ENCODE results near the gene EFNB2. TPM values are rescaled to one million over a fixed set of nuclear protein-coding genes. Genes with fewer than 3 reads are reported as not detected.

Gene EFNB2
- total RNA-seq, 1 donor from 2014 or later: 14.6 TPM

DNA sequence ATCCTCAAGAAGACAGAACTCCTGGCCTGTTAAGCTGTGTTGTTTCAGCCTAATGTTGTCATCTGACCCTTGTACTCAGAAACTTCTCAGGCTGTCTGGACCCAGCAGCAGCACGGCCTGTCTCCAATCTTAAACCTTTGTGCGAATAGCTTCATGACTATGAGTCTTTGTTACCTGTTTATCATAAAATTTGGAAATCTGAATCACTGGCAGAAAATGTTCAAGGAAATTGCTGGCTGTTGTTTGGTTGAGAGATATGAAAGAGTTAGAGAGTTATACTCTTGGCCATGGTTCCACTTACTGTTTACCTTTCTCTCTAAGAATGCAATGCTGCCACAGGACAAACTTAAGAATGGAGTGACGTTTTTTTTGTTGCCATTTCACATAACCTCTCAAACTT, 59.6 kb downstream of the EFNB2 start:
- no peaks in the 10 kb centered on the region for H3K36me3 ChIP-seq (ENCODE audit: control insufficient read depth in 3 of 3, insufficient read depth in 3 of 3, low read length in 3 of 3)
- H3K4me3 ChIP-seq (ENCODE audit: low read length in 3 of 3): no peak overlapping the region
- H3K27me3 ChIP-seq (ENCODE audit: control insufficient read depth in 3 of 3, insufficient read depth in 3 of 3, low read length in 3 of 3): peaks cover 0 to 3% (median 0%) of the 10 kb centered on the region in 3 donors
- no peaks in the 10 kb centered on the region for H3K9me3 ChIP-seq (ENCODE audit: control insufficient read depth in 3 of 3, low read length in 3 of 3)
- no peak overlapping the region for H3K9ac ChIP-seq (ENCODE audit: low read depth in 1 of 3, low read length in 3 of 3)
- no peak overlapping the region for H3K27ac ChIP-seq (ENCODE audit: low read depth, low read length)
- peaks cover 0 to 2% (median 0%) of the 10 kb centered on the region in 3 donors for H3K4me1 ChIP-seq (ENCODE audit: control insufficient read depth in 3 of 3, insufficient read depth in 3 of 3, low read length in 3 of 3)

DNA sequence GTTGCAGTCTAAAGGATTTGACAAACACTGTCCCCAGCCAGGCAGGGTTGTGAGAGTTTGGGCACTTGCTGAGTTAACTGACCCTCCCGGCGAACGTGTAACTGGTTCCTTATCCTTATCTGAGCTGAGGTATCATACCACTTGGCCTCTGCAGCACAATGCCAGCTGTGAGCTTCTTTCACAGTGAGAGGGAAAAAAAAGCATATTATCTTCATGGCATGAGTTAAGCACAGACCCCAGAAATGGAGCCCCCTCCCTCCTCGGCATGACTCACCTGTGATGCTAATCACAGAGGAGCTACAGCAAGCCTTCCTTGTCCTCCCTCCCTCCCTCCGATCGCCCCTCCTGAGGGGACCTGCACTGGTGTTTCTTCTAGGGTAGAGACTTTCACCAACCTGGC, 60.5 kb downstream of the EFNB2 start:
- Histone ChIP-seq H3K27ac (ENCODE audit: low read depth, low read length) (no peak overlapping the region), H3K4me3 (ENCODE audit: low read length in 3 of 3) (no peak overlapping the region), H3K27me3 (ENCODE audit: control insufficient read depth in 3 of 3, insufficient read depth in 3 of 3, low read length in 3 of 3) (peaks cover 0 to 3% (median 0%) of the 10 kb centered on the region in 3 donors), H3K36me3 (ENCODE audit: control insufficient read depth in 3 of 3, insufficient read depth in 3 of 3, low read length in 3 of 3) (no peaks in the 10 kb centered on the region), H3K9me3 (ENCODE audit: control insufficient read depth in 3 of 3, low read length in 3 of 3) (no peaks in the 10 kb centered on the region), H3K4me1 (ENCODE audit: control insufficient read depth in 3 of 3, insufficient read depth in 3 of 3, low read length in 3 of 3) (peaks cover 0 to 2% (median 0%) of the 10 kb centered on the region in 3 donors), H3K9ac (ENCODE audit: low read depth in 1 of 3, low read length in 3 of 3) (no peak overlapping the region)

DNA sequence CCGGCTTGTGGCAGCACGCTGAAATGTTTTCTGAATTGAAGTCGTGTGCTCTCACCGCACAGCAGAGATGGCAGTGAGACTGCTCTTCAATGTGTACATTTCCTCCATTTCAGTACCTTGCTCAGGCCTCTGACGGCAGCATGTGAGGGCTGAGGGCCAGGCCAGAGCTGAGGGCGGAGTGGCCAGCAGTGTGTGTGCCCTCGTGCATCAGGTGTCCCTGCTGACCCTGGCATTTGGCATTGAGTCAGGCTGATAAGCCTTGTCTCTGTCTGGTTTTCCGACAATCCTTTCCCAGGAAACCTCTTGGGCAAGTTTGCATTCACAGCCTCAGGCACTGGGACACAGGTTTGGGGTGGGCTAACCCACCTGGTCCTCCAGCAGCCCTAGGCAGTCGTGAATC, 62.3 kb downstream of the EFNB2 start:
- Histone ChIP-seq H3K27ac (ENCODE audit: low read depth, low read length) (no peak overlapping the region), H3K9ac (ENCODE audit: low read depth in 1 of 3, low read length in 3 of 3) (no peak overlapping the region), H3K27me3 (ENCODE audit: control insufficient read depth in 3 of 3, insufficient read depth in 3 of 3, low read length in 3 of 3) (peaks cover 0 to 3% (median 0%) of the 10 kb centered on the region in 3 donors), H3K9me3 (ENCODE audit: control insufficient read depth in 3 of 3, low read length in 3 of 3) (no peaks in the 10 kb centered on the region), H3K4me3 (ENCODE audit: low read length in 3 of 3) (no peak overlapping the region), H3K36me3 (ENCODE audit: control insufficient read depth in 3 of 3, insufficient read depth in 3 of 3, low read length in 3 of 3) (no peaks in the 10 kb centered on the region), H3K4me1 (ENCODE audit: control insufficient read depth in 3 of 3, insufficient read depth in 3 of 3, low read length in 3 of 3) (peaks cover 0 to 3% (median 2%) of the 10 kb centered on the region in 3 donors)

DNA sequence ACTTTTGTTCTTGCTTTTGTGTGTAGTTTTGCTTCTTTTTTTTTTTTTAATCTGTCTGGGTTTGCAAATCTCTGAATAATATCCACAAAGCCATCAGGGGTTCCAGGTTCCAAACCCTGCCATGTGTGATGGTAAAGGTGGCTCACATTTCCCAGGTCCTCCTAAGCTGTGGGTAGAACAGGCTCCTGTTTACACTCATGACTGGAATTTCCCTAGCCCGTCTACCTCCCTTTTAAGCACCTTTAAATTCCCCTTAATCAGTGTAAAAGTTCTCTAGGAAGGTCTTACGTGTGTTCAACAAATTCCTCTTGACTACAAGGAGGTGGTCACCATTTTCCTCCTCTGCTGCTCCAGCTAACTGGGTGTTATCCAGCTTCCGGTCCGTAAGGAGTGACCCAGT, 62.8 kb downstream of the EFNB2 start:
- H3K4me3 ChIP-seq (ENCODE audit: low read length in 3 of 3): no peak overlapping the region

DNA sequence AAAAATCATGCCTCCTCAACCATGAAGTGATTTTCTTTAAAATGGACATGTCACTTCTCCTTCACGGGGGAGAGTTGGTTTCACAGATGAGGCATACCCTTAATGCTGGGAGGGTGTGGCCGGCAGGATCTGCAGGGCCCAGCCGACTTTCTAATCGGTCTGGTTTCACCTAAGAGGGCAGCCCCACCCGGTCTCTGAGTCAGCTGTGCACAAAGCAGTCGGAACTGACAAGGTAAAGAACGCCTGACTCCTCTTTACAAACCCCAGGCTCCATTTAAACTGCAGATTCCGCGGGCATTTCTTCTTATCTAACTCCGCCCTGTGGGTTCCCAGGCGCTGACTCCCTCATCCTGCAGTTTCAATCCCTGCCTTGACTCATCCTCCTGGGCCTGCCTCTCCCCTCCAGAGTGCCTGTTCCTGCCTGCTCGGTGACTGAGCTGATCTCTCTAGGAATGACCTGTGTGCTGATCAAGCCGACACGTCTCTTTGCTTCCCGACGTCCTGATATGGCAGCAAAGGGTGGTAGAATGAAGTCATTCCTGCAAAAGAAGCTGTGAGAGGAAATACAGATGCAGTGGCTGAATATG, 63.4 kb downstream of the EFNB2 start:
- Histone ChIP-seq H3K27me3 (ENCODE audit: control insufficient read depth in 3 of 3, insufficient read depth in 3 of 3, low read length in 3 of 3) (peaks cover 0 to 3% (median 0%) of the 10 kb centered on the region in 3 donors), H3K4me3 (ENCODE audit: low read length in 3 of 3) (peak overlapping the region in 1 of 3 donors; percentile 38), H3K9me3 (ENCODE audit: control insufficient read depth in 3 of 3, low read length in 3 of 3) (no peaks in the 10 kb centered on the region), H3K9ac (ENCODE audit: low read depth in 1 of 3, low read length in 3 of 3) (peak overlapping the region in 2 of 3 donors; percentile 40), H3K27ac (ENCODE audit: low read depth, low read length) (no peak overlapping the region), H3K4me1 (ENCODE audit: control insufficient read depth in 3 of 3, insufficient read depth in 3 of 3, low read length in 3 of 3) (peaks cover 0 to 4% (median 3%) of the 10 kb centered on the region in 3 donors), H3K36me3 (ENCODE audit: control insufficient read depth in 3 of 3, insufficient read depth in 3 of 3, low read length in 3 of 3) (no peaks in the 10 kb centered on the region)

More for the DNA sequence above, 62.8 kb downstream of the EFNB2 start:
- peak overlapping the region in 1 of 3 donors; percentile 40 for H3K9ac ChIP-seq (ENCODE audit: low read depth in 1 of 3, low read length in 3 of 3)
- no peaks in the 10 kb centered on the region for H3K36me3 ChIP-seq (ENCODE audit: control insufficient read depth in 3 of 3, insufficient read depth in 3 of 3, low read length in 3 of 3)
- peaks cover 0 to 3% (median 0%) of the 10 kb centered on the region in 3 donors for H3K27me3 ChIP-seq (ENCODE audit: control insufficient read depth in 3 of 3, insufficient read depth in 3 of 3, low read length in 3 of 3)
- H3K4me1 ChIP-seq (ENCODE audit: control insufficient read depth in 3 of 3, insufficient read depth in 3 of 3, low read length in 3 of 3): peaks cover 0 to 4% (median 3%) of the 10 kb centered on the region in 3 donors
- no peaks in the 10 kb centered on the region for H3K9me3 ChIP-seq (ENCODE audit: control insufficient read depth in 3 of 3, low read length in 3 of 3)
- H3K27ac ChIP-seq (ENCODE audit: low read depth, low read length): no peak overlapping the region

DNA sequence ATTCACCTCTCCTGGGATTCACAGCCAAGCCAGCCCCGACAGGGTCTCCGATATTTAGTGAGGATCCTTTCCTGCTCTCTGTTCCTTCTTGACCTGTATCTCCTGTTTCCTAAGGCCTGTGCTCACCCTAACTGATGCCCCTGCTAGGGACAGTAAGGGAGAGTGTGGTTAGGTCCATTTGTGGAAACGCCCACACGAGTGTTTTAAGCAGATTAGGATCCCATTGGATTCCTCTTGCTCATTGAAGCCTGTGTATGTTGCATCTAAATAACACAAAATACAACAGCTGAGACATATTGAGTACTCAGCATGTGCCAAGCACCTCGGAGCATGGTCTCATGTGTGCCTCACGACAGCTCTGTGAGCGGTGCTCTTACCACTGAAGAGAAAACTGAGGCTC, 64.9 kb downstream of the EFNB2 start:
- H3K36me3 ChIP-seq (ENCODE audit: control insufficient read depth in 3 of 3, insufficient read depth in 3 of 3, low read length in 3 of 3): no peaks in the 10 kb centered on the region
- peaks cover 0 to 4% (median 3%) of the 10 kb centered on the region in 3 donors for H3K4me1 ChIP-seq (ENCODE audit: control insufficient read depth in 3 of 3, insufficient read depth in 3 of 3, low read length in 3 of 3)
- no peaks in the 10 kb centered on the region for H3K9me3 ChIP-seq (ENCODE audit: control insufficient read depth in 3 of 3, low read length in 3 of 3)
- H3K27me3 ChIP-seq (ENCODE audit: control insufficient read depth in 3 of 3, insufficient read depth in 3 of 3, low read length in 3 of 3): peaks cover 0 to 3% (median 0%) of the 10 kb centered on the region in 3 donors
- H3K27ac ChIP-seq (ENCODE audit: low read depth, low read length): no peak overlapping the region
- H3K9ac ChIP-seq (ENCODE audit: low read depth in 1 of 3, low read length in 3 of 3): no peak overlapping the region
- H3K4me3 ChIP-seq (ENCODE audit: low read length in 3 of 3): no peak overlapping the region

DNA sequence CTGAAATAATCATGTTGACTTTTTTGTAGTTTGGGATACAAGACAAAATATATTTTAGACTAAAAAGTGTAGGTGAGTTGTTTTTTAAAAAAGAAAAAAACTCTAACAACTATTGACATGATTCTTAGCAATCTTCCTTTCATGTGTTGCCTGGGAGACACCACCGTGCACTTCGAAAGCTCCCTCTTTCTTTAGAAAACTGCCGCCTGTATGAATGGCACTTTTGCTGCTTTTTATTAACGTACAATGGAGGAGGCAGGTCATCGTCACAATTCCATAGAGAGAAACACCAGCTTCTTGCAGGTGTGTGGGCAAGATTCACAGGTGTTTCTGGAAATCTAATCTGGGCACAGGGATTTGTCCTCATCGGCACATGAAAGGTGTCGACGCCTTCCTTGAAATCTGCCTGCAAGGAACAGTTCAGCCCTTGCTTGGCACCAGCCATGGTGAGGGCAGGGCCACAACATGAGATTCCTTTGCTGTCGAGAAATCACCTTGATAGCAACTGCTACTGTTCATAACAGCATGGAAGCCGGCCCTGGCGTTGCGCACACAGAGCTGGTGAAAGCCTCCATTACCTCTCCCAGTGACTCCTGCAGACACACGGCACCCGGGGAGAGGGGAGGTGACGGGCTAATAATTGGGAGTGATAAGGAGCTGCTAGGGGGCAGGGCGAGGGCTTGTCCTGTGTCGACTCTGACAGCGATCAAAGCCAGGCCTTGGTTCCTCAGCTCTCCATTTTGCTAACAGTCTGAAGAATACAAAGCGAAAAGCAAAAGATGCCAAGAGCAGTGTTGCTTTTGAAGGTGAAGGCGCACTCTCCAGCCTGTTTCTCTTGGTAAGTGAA, 66.5 kb downstream of the EFNB2 start:
- H3K4me3 ChIP-seq (ENCODE audit: low read length in 3 of 3): no peak overlapping the region
- no peak overlapping the region for H3K9ac ChIP-seq (ENCODE audit: low read depth in 1 of 3, low read length in 3 of 3)
- no peaks in the 10 kb centered on the region for H3K36me3 ChIP-seq (ENCODE audit: control insufficient read depth in 3 of 3, insufficient read depth in 3 of 3, low read length in 3 of 3)
- no peak overlapping the region for H3K27ac ChIP-seq (ENCODE audit: low read depth, low read length)
- H3K9me3 ChIP-seq (ENCODE audit: control insufficient read depth in 3 of 3, low read length in 3 of 3): no peaks in the 10 kb centered on the region
- H3K4me1 ChIP-seq (ENCODE audit: control insufficient read depth in 3 of 3, insufficient read depth in 3 of 3, low read length in 3 of 3): peaks cover 0 to 4% (median 3%) of the 10 kb centered on the region in 3 donors
- H3K27me3 ChIP-seq (ENCODE audit: control insufficient read depth in 3 of 3, insufficient read depth in 3 of 3, low read length in 3 of 3): peaks cover 0 to 2% (median 0%) of the 10 kb centered on the region in 3 donors

DNA sequence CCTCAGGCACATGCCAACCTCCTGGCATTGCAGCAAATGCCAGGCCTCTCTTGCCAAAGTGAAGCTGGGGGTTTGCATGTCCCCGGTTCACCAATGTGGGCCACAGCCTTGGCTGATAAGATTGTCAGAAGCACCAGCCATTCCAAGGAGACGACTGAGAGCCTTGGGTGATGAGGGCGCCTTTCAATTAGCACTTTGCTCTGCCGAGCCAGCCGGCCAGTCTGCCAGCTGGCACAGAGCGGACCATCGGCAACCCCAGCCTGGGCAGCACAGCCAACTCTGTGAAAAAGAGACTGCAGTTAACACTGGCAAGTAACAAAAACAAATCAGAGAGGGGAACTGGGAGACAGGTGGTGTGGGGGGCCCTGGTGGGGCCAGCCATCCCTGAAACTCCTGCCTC, 67.3 kb downstream of the EFNB2 start:
- Histone ChIP-seq H3K27ac (ENCODE audit: low read depth, low read length) (no peak overlapping the region), H3K4me3 (ENCODE audit: low read length in 3 of 3) (peak overlapping the region; percentile 38 to 61 (median 57)), H3K9me3 (ENCODE audit: control insufficient read depth in 3 of 3, low read length in 3 of 3) (no peaks in the 10 kb centered on the region), H3K27me3 (ENCODE audit: control insufficient read depth in 3 of 3, insufficient read depth in 3 of 3, low read length in 3 of 3) (peaks cover 0 to 2% (median 0%) of the 10 kb centered on the region in 3 donors), H3K36me3 (ENCODE audit: control insufficient read depth in 3 of 3, insufficient read depth in 3 of 3, low read length in 3 of 3) (no peaks in the 10 kb centered on the region), H3K4me1 (ENCODE audit: control insufficient read depth in 3 of 3, insufficient read depth in 3 of 3, low read length in 3 of 3) (peaks cover 0 to 4% (median 3%) of the 10 kb centered on the region in 3 donors), H3K9ac (ENCODE audit: low read depth in 1 of 3, low read length in 3 of 3) (peak overlapping the region in 2 of 3 donors; percentile 40 to 55)

DNA sequence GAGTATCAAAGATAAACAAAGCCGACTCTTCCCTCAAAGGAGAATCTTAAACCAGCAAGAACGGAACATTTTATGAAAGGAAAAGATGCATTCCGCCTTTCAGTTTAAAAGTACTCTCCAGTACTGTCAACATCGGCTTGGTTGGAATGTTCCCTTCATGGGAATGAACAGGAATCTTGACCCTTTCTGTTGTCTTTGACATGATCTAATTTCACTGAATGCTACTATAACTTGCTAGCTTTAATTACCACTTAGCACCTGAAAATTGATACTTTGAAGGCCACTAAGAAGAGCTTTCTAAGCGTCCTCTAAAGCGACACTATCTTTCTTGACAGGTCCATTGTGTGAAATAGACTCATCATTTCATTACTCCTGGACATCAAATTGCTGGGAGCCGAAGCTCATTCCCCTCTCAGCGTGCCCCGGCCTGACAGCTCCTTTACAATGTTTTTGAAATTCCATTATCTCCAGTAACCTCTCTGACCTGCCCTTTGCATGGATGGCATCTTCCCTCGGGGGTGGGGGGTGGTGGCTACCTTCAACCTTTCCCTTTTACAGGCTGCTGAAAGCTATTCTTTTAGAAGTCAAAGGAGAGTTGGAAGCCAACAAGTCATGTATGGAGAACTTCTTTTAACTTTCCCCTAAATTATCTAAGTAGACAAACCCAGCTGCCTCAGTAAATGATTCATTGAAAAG, 67.9 kb downstream of the EFNB2 start:
- no peak overlapping the region for H3K27ac ChIP-seq (ENCODE audit: low read depth, low read length)
- peaks cover 0 to 2% (median 0%) of the 10 kb centered on the region in 3 donors for H3K27me3 ChIP-seq (ENCODE audit: control insufficient read depth in 3 of 3, insufficient read depth in 3 of 3, low read length in 3 of 3)
- peaks cover 0 to 4% (median 3%) of the 10 kb centered on the region in 3 donors for H3K4me1 ChIP-seq (ENCODE audit: control insufficient read depth in 3 of 3, insufficient read depth in 3 of 3, low read length in 3 of 3)
- peak overlapping the region in 2 of 3 donors; percentile 40 to 55 for H3K9ac ChIP-seq (ENCODE audit: low read depth in 1 of 3, low read length in 3 of 3)
- H3K4me3 ChIP-seq (ENCODE audit: low read length in 3 of 3): peak overlapping the region in 1 of 3 donors; percentile 57
- H3K36me3 ChIP-seq (ENCODE audit: control insufficient read depth in 3 of 3, insufficient read depth in 3 of 3, low read length in 3 of 3): no peaks in the 10 kb centered on the region
- no peaks in the 10 kb centered on the region for H3K9me3 ChIP-seq (ENCODE audit: control insufficient read depth in 3 of 3, low read length in 3 of 3)

Measured in skeletal muscle tissue (tissue), 4 donors.